Transverse colon (tissue), 3 donors: ENCODE data around the gene STK10.

Source experiments
- POLR2A ChIP-seq: fragments of 450-650 bp; IDR thresholded peaks from one replicate; pipeline ENCODE4 v1.6.1; 2016; ENCODE audit warnings: antibody characterized with exemption, mild to moderate bottlenecking, moderate library complexity
- TF ChIP-seq, protein P1 (sequence below), 5 experiments: fragments of 200-600 bp in 3 of 5; fragments of 450-650 bp in 2 of 5; sonication (generic) in 3 of 5; IDR thresholded peaks; 1 replicate in 2 of 5; 2 replicates in 3 of 5; pipeline ENCODE4 v1.5.1; 2016 to 2017; ENCODE audit warnings: antibody characterized with exemption in 5 of 5, inconsistent platforms in 3 of 5, mild to moderate bottlenecking in 2 of 5, moderate library complexity in 1 of 5

DNA sequence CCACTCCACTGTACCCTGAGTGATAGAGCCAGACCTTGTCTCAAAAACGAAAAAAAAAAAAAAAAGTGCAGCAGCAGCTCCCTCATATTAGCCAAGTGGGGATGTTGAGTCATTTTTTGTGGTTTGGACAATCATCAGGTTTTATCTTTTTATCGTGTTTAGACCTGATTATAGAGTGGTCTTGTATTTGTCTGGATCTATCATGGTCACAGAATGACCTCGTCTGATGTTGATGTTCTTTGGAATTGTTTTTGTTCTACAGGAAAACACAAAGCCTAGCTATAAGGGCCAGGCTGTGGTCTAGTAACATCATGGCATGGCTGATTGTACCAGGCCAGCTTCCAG, 179.9 kb downstream of the STK10 start:
- no peak for TF ChIP-seq POLR2A
- TF ChIP-seq, protein P1, sequence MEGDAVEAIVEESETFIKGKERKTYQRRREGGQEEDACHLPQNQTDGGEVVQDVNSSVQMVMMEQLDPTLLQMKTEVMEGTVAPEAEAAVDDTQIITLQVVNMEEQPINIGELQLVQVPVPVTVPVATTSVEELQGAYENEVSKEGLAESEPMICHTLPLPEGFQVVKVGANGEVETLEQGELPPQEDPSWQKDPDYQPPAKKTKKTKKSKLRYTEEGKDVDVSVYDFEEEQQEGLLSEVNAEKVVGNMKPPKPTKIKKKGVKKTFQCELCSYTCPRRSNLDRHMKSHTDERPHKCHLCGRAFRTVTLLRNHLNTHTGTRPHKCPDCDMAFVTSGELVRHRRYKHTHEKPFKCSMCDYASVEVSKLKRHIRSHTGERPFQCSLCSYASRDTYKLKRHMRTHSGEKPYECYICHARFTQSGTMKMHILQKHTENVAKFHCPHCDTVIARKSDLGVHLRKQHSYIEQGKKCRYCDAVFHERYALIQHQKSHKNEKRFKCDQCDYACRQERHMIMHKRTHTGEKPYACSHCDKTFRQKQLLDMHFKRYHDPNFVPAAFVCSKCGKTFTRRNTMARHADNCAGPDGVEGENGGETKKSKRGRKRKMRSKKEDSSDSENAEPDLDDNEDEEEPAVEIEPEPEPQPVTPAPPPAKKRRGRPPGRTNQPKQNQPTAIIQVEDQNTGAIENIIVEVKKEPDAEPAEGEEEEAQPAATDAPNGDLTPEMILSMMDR (IDR thresholded peaks at IDR 0.05) = no peak
